GM12864 (cell line): ENCODE data around the gene ADAMTS15.

Experiments used
- DNase-seq: peaks from one replicate; pipeline ENCODE4 v3.0.0-alpha.2; 2011; ENCODE audit warnings: low read depth
- H3K4me3 ChIP-seq: 2 replicates; pipeline ENCODE4 v1.5.1; 2011; ENCODE audit warnings: mild to moderate bottlenecking, low read depth, low read length, control low read depth
- CTCF ChIP-seq: IDR thresholded peaks from 2 replicates; pipeline ENCODE4 v1.5.1; 2011; ENCODE audit warnings: low read depth, mild to moderate bottlenecking, moderate library complexity, low read length, control low read depth, inconsistent platforms; ENCODE audit errors: missing control alignments

ADAMTS15 gene

GRCh38 chr11:130474637-130475400 is 26.4 kb downstream of the ADAMTS15 start:
- H3K4me3 ChIP-seq, result no peak overlapping the region
- no peak for TF ChIP-seq CTCF
- DNase-seq, result no peak

- DNase-seq, result no peak
- no peak overlapping the region for H3K4me3 ChIP-seq
- TF ChIP-seq CTCF, result no peak
These were observed 27.1 kb downstream of the ADAMTS15 start for GRCh38 chr11:130475426-130476053.

GRCh38 chr11:130476200-130476921 is 27.9 kb downstream of the ADAMTS15 start:
- no peak overlapping the region for H3K4me3 ChIP-seq
- TF ChIP-seq CTCF, result no peak
- DNase-seq, result no peak

- no peak for TF ChIP-seq CTCF
- no peak for DNase-seq
- no peak overlapping the region for H3K4me3 ChIP-seq
These were observed 28.6 kb downstream of the ADAMTS15 start for GRCh38 chr11:130476922-130477491.

DNA sequence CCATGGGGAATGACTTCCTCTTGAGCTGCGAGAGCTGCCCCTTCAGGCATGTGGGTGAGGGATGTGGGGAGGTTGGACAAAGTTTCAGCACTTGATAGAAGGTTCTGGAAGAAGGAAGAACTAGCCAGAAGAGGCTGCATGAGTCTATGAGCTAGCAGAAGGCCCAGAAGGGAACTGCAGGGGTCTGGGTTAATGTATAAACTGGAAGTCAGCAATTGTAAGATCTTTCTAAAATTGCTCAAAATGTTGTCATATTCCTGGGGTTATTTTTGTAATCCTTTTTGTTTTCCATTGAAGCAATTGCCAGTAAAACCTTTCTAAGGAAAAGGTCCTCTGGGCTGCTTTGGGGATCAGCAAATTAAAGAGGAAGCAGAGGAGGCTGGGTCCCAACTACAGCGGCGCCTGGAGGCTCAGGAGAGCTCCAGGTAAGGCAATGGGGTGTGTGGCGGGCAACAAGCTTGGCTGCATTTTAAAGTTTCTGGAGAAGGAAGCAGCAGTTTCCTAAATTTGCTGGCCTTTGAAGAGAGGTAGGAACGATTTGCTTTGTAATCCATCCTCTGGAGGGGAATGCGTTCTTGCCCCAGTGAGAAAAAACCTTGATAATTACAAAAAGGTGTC is 29.2 kb downstream of the ADAMTS15 start:
- DNase-seq, result no peak
- H3K4me3 ChIP-seq, result no peak overlapping the region
- TF ChIP-seq CTCF, result no peak

- H3K4me3 ChIP-seq, result no peak overlapping the region
- no peak for TF ChIP-seq CTCF
- DNase-seq, result no peak
These were observed 29.8 kb downstream of the ADAMTS15 start for GRCh38 chr11:130478204-130478701.
